Measurements from ENCODE around the gene ARFRP1.
A peak's percentile ranks its signal among the peaks of the same experiment; 100 is the strongest.

Gene ARFRP1

GRCh38 chr20:63743210-63743970 lies 35.6 kb upstream of the ARFRP1 start:
- no peak for DNase-seq

GRCh38 chr20:63742381-63743024 lies 34.7 kb upstream of the ARFRP1 start:
- DNase-seq = no peak

- DNase-seq = no peak
Measured at GRCh38 chr20:63741676-63742380, 34.1 kb upstream of the ARFRP1 start.

- no peak for DNase-seq
Measured at GRCh38 chr20:63741354-63741675, 33.5 kb upstream of the ARFRP1 start.

GRCh38 chr20:63740627-63741353 lies 33.0 kb upstream of the ARFRP1 start:
- DNase-seq = peak in 2 of 5 experiments; percentile 41 to 69

GRCh38 chr20:63740070-63740626 lies 32.4 kb upstream of the ARFRP1 start:
- DNase-seq = peak in 4 of 5 experiments; percentile 42 to 79 (median 52)

- DNase-seq = peak in 4 of 5 experiments; percentile 49 to 87 (median 64)
Measured at GRCh38 chr20:63739130-63740069, 31.6 kb upstream of the ARFRP1 start, which contains the start of gene SLC2A4RG. TSS of gene SLC2A4RG (plus strand) at chr20:63739776. CDS start at chr20:63739913, 137 bp downstream.

GRCh38 chr20:63738687-63739129 lies 30.9 kb upstream of the ARFRP1 start:
- peak in 2 of 5 experiments; percentile 35 to 56 for DNase-seq

- DNase-seq = peak in 2 of 5 experiments; percentile 22 to 68
Measured at GRCh38 chr20:63737945-63738686, 30.3 kb upstream of the ARFRP1 start.

- DNase-seq = no peak
Measured at GRCh38 chr20:63737695-63737944, 29.8 kb upstream of the ARFRP1 start.

GRCh38 chr20:63736893-63737694 lies 29.3 kb upstream of the ARFRP1 start:
- DNase-seq = peak in 3 of 5 experiments; percentile 58 to 79 (median 70)

GRCh38 chr20:63735859-63736718 lies 28.3 kb upstream of the ARFRP1 start, which contains the start of gene LIME1:
TSS of gene LIME1 (plus strand) at chr20:63736664. CDS start at chr20:63737550, 886 bp downstream.
- DNase-seq = peak; percentile 37 to 95 (median 79)

- no peak for DNase-seq
Measured at GRCh38 chr20:63734946-63735858, 27.4 kb upstream of the ARFRP1 start.

GRCh38 chr20:63734111-63734945 lies 26.6 kb upstream of the ARFRP1 start:
- no peak for DNase-seq

GRCh38 chr20:63733579-63734081 lies 25.9 kb upstream of the ARFRP1 start:
- no peak for DNase-seq

- DNase-seq = no peak
Measured at GRCh38 chr20:63733117-63733516, 25.3 kb upstream of the ARFRP1 start.

Data from T-helper 2 cell (primary cell).